A549 (cell line): ENCODE results near the gene BMPR2. TPM values are rescaled to one million over a fixed set of nuclear protein-coding genes. Genes with fewer than 3 reads are reported as not detected.

ENCODE experiments used
- ATAC-seq, 2 experiments: fragments of 200-7000 bp in 1 of 2; fragments of >200 bp in 1 of 2; cut with Nextera tagmentation in 1 of 2; cut with Tn5 transposase in 1 of 2; 3 replicates each; pipeline versions ENCODE4 v1.8.0 to v1.9.1; 2018 to 2020; ENCODE audit warnings: mild to moderate bottlenecking in 1 of 2, moderate library complexity in 1 of 2
- CTCF ChIA-PET: fragments of 300-600 bp; sonication (Branson Sonifier 250); formaldehyde crosslinking; extraction: SDS; loops from one replicate; lab custom pipeline; 2021; ENCODE audit warnings: antibody characterized with exemption, inconsistent platforms; lab: Yijun Ruan, JAX
- POLR2A ChIA-PET: fragments of 350-600 bp; formaldehyde crosslinking; extraction: SDS; loops from one replicate; lab custom pipeline; 2021; ENCODE audit warnings: antibody characterized with exemption, inconsistent platforms; lab: Yijun Ruan, JAX
- DNase-seq, 2 experiments: peaks; one replicate each; pipeline versions ENCODE4 v3.0.0 to v3.0.0-alpha.2; 2011 to 2016; ENCODE audit warnings: low read depth in 1 of 2, low spot score in 1 of 2
- FAIRE-seq: peaks from 2 replicates; lab custom pipeline; 2011; peaks lifted over from hg19 to GRCh38; lab: Jason Lieb, UNC
- H3K27ac ChIP-seq, 2 experiments: fragments of >200 bp; sonication (Bioruptor Twin); formaldehyde crosslinking; 3 replicates each; pipeline ENCODE4 v1.5.1; 2016 to 2017
- H3K4me1 ChIP-seq: fragments of >200 bp; sonication (Bioruptor Twin); formaldehyde crosslinking; 3 replicates; pipeline ENCODE4 v1.6.1; 2016
- H3K4me2 ChIP-seq: fragments of >200 bp; sonication (Bioruptor Twin); formaldehyde crosslinking; 3 replicates; pipeline ENCODE4 v1.6.1; 2016
- H3K4me3 ChIP-seq: fragments of >200 bp; sonication (Bioruptor Twin); formaldehyde crosslinking; 3 replicates; pipeline ENCODE4 v1.5.1; 2016
- H3K9me3 ChIP-seq: fragments of >200 bp; sonication (Bioruptor Twin); formaldehyde crosslinking; 3 replicates; pipeline ENCODE4 v1.6.1; 2016
- BHLHE40 ChIP-seq: IDR thresholded peaks from 2 replicates; pipeline ENCODE4 v1.6.1; 2012; ENCODE audit warnings: low read depth, low read length, inconsistent platforms
- CEBPB ChIP-seq, 2 experiments: fragments of >200 bp in 1 of 2; sonication (Bioruptor Twin) in 1 of 2; formaldehyde crosslinking in 1 of 2; IDR thresholded peaks; 2 replicates each; pipeline ENCODE4 v1.6.1; 2012 to 2016
- CTCF ChIP-seq: fragments of >200 bp; sonication (Bioruptor Twin); formaldehyde crosslinking; IDR thresholded peaks from 3 replicates; pipeline ENCODE4 v1.5.1; 2016
- EHF ChIP-seq: fragments of 250-450 bp; sonication (Bioruptor Pico); IDR thresholded peaks from 2 replicates; pipeline ENCODE4 v1.5.0; 2020; ENCODE audit warnings: mild to moderate bottlenecking
- ESRRA ChIP-seq: fragments of 150-350 bp; IDR thresholded peaks from 2 replicates; pipeline ENCODE4 v1.6.1; 2014; ENCODE audit warnings: mild to moderate bottlenecking, low read length, borderline replicate concordance
- GATA3 ChIP-seq: IDR thresholded peaks from 2 replicates; pipeline ENCODE4 v1.6.1; 2012; ENCODE audit warnings: borderline replicate concordance
- HDAC2 ChIP-seq: fragments of 200-600 bp; sonication (generic); IDR thresholded peaks from 2 replicates; pipeline ENCODE4 v1.6.1; 2016
- HMGXB4 ChIP-seq: fragments of 250-450 bp; sonication (Bioruptor Pico); IDR thresholded peaks from 2 replicates; pipeline ENCODE4 v1.5.0; 2021; ENCODE audit warnings: mild to moderate bottlenecking, moderate library complexity, borderline replicate concordance
- JUN ChIP-seq, 2 experiments: fragments of >200 bp; sonication (Bioruptor Twin); formaldehyde crosslinking; IDR thresholded peaks; 2 replicates in 1 of 2; 3 replicates in 1 of 2; pipeline ENCODE4 v1.6.1; 2016 to 2017
- KDM1A ChIP-seq: fragments of 200-600 bp; sonication (generic); IDR thresholded peaks from 2 replicates; pipeline ENCODE4 v1.6.1; 2016; ENCODE audit warnings: low read depth, mild to moderate bottlenecking
- MYC ChIP-seq: IDR thresholded peaks from 2 replicates; pipeline ENCODE4 v1.6.1; 2012; ENCODE audit warnings: mild to moderate bottlenecking, inconsistent platforms, low read length, improper control_type of control experiment, borderline replicate concordance
- PBX3 ChIP-seq: IDR thresholded peaks from 2 replicates; pipeline ENCODE4 v1.6.1; 2012
- POLR2AphosphoS2 ChIP-seq: conservative IDR thresholded peaks from 2 replicates; pipeline ENCODE4 v1.6.1; 2012; ENCODE audit warnings: low read length, improper control_type of control experiment, inconsistent platforms
- REST ChIP-seq: fragments of 200-600 bp; sonication (generic); IDR thresholded peaks from 2 replicates; pipeline ENCODE4 v1.6.1; 2016; ENCODE audit warnings: antibody characterized with exemption, mild to moderate bottlenecking, moderate library complexity
- SREBF2 ChIP-seq: fragments of 450-650 bp; IDR thresholded peaks from 2 replicates; pipeline ENCODE4 v1.6.1; 2014; ENCODE audit warnings: mild to moderate bottlenecking, moderate library complexity
- USF2 ChIP-seq: fragments of 450-650 bp; IDR thresholded peaks from 2 replicates; pipeline ENCODE4 v1.6.1; 2014; ENCODE audit warnings: antibody characterized with exemption
- ZSCAN20 ChIP-seq: fragments of 250-450 bp; sonication (Bioruptor Pico); IDR thresholded peaks from 2 replicates; pipeline ENCODE4 v1.8.0; 2022; ENCODE audit warnings: mild to moderate bottlenecking, moderate library complexity
- WGBS: methylation state at CpG from one replicate; pipeline ENCODE4 v1.1.6; 2017; ENCODE audit errors: missing lambda C conversion rate; 5-methylcytosine and 5-hydroxymethylcytosine counted together
- polyA plus RNA-seq, 4 experiments: library from polyadenylated mRNA; depleted of rRNA in 3 of 4; stranded (reverse); fragments of >200 nt; fragmentation: RNase III in 1 of 4; extraction: RNeasy Plus Mini Kit Qiagen cat#74134 plus additional on column Dnase treatment in 1 of 4; gene quantifications; 2 replicates in 3 of 4; 3 replicates in 1 of 4; pipeline ENCODE4 v1.2.3, GENCODE V29; 2011 to 2017

BMPR2 gene
- polyA plus RNA-seq, 2 of the 4 experiments (the other 2 are of a cell fraction): 13.9 to 46.3 TPM

GRCh38 chr2:202452744-202453143, 76.6 kb downstream of the BMPR2 start:
- WGBS: 100% methylated on average over 1 of the region's 1 CpG
- Histone ChIP-seq H3K9me3 (no peaks in the 10 kb centered on the region), H3K27ac (no peak overlapping the region), H3K4me2 (no peak overlapping the region), H3K4me3 (no peak overlapping the region), H3K4me1 (no peaks in the 10 kb centered on the region)
- DNase-seq (no peak), ATAC-seq (no peak), FAIRE-seq (no peak)
- no peak for TF ChIP-seq KDM1A
- ChIA-PET POLR2A (no interaction called here), CTCF (no interaction called here)

- 84% methylated on average over 3 of the region's 3 CpGs for WGBS
- TF ChIP-seq PBX3: no peak
- TF ChIP-seq ESRRA: no peak
- no peak for TF ChIP-seq ZSCAN20 (CRISPR knock-in tag)
- TF ChIP-seq SREBF2: no peak
- no peak for TF ChIP-seq POLR2AphosphoS2
- TF ChIP-seq KDM1A: no peak
- no peak for TF ChIP-seq BHLHE40
- no peak for TF ChIP-seq CEBPB (IDR thresholded peaks at IDR 0.05)
- Histone ChIP-seq H3K9me3 (no peaks in the 10 kb centered on the region), H3K4me3 (no peak overlapping the region), H3K4me1 (no peaks in the 10 kb centered on the region), H3K27ac (no peak overlapping the region), H3K4me2 (no peak overlapping the region)
- ATAC-seq (no peak), FAIRE-seq (no peak), DNase-seq (no peak)
- ChIA-PET CTCF (no interaction called here), POLR2A (no interaction called here)
These were observed 78.4 kb downstream of the BMPR2 start for GRCh38 chr2:202454536-202454935.

- no peak for DNase-seq
- H3K27ac ChIP-seq: no peak overlapping the region
- no peaks in the 10 kb centered on the region for H3K4me1 ChIP-seq
- no peak overlapping the region for H3K4me2 ChIP-seq
- CTCF ChIA-PET: no interaction called here
- no peak for FAIRE-seq
- TF ChIP-seq REST (no peak), MYC (no peak), EHF (no peak), USF2 (no peak), HDAC2 (no peak), CEBPB (IDR thresholded peaks at IDR 0.05) (no peak), JUN (IDR thresholded peaks at IDR 0.05) (no peak), GATA3 (no peak), ZSCAN20 (CRISPR knock-in tag) (no peak), HMGXB4 (CRISPR knock-in tag) (no peak), CTCF (no peak)
- no peak for ATAC-seq
- no peaks in the 10 kb centered on the region for H3K9me3 ChIP-seq
- POLR2A ChIA-PET: no interaction called here
- H3K4me3 ChIP-seq: no peak overlapping the region
- WGBS: 93% methylated on average over 1 of the region's 1 CpG
These were observed 79.0 kb downstream of the BMPR2 start for GRCh38 chr2:202455114-202455513.
